Panc1 (cell line): Measurements from ENCODE around the gene NPAS2. TPM values are rescaled to one million over a fixed set of nuclear protein-coding genes. Genes with fewer than 3 reads are reported as not detected.

Experiments used
- ATAC-seq: fragments of 200-7000 bp; cut with Tn5 transposase; 2 replicates; pipeline ENCODE4 v1.9.1; 2020; ENCODE audit warnings: mild to moderate bottlenecking, moderate library complexity
- BruUV-seq: library from RNA; stranded (reverse); fragments of 400-500 nt; replicated peaks from 2 replicates; lab custom pipeline; 2021; lab: Mats Ljungman, UMichigan
- CTCF ChIA-PET: fragments of 300-600 bp; sonication (Branson Sonifier 250); formaldehyde crosslinking; loops from one replicate; lab custom pipeline; 2022; ENCODE audit warnings: antibody characterized with exemption; lab: Charles Lee
- POLR2A ChIA-PET: fragments of 300-600 bp; sonication (Branson Sonifier 250); formaldehyde crosslinking; loops from one replicate; lab custom pipeline; 2022; ENCODE audit warnings: antibody characterized with exemption; lab: Charles Lee
- DNase-seq: peaks from one replicate; pipeline ENCODE4 v3.0.0-alpha.2; 2010; ENCODE audit warnings: low read depth, low spot score
- H3K27ac ChIP-seq: 2 replicates; pipeline ENCODE4 v1.5.1; 2011; ENCODE audit warnings: mild to moderate bottlenecking, low read length, inconsistent platforms
- H3K27me3 ChIP-seq: fragments of 200-500 bp; sonication (Bioruptor generic); 2 replicates; pipeline ENCODE4 v1.6.0; 2014; ENCODE audit warnings: low read length, inconsistent platforms; ENCODE audit not compliant: control insufficient read depth, insufficient read depth
- H3K36me3 ChIP-seq: fragments of 200-500 bp; sonication (Bioruptor generic); 2 replicates; pipeline ENCODE4 v1.5.1; 2014; ENCODE audit warnings: inconsistent platforms, mild to moderate bottlenecking, low read length, moderate library complexity; ENCODE audit not compliant: control insufficient read depth, insufficient read depth
- H3K4me1 ChIP-seq: 2 replicates; pipeline ENCODE4 v1.5.1; 2011; ENCODE audit warnings: inconsistent platforms, mild to moderate bottlenecking, low read length, moderate library complexity; ENCODE audit not compliant: control insufficient read depth, insufficient read depth
- H3K4me3 ChIP-seq, 2 experiments: 2 replicates each; pipeline ENCODE4 v1.5.1; 2011 to 2012; ENCODE audit warnings: low read depth in 2 of 2, low read length in 2 of 2, mild to moderate bottlenecking in 2 of 2, inconsistent platforms in 1 of 2, moderate library complexity in 1 of 2
- H3K9me3 ChIP-seq: fragments of 200-500 bp; sonication (Bioruptor generic); 2 replicates; pipeline ENCODE4 v1.5.1; 2014; ENCODE audit warnings: low read depth, mild to moderate bottlenecking, inconsistent platforms, low read length, moderate library complexity; ENCODE audit not compliant: control insufficient read depth, insufficient read depth
- CTCF ChIP-seq: fragments of 450-650 bp; IDR thresholded peaks from 2 replicates; pipeline ENCODE4 v1.5.1; 2017; ENCODE audit warnings: mild to moderate bottlenecking
- POLR2AphosphoS5 ChIP-seq: IDR thresholded peaks from 2 replicates; pipeline ENCODE4 v1.6.1; 2012; ENCODE audit warnings: mild to moderate bottlenecking, low read depth, low read length, moderate library complexity
- REST ChIP-seq, 2 experiments: IDR thresholded peaks; 2 replicates each; pipeline ENCODE4 v1.6.1; 2011 to 2012; ENCODE audit warnings: low read depth in 2 of 2, control low read depth in 1 of 2, low read length in 1 of 2, mild to moderate bottlenecking in 1 of 2, moderate library complexity in 1 of 2; ENCODE audit not compliant: insufficient read depth in 1 of 2
- SIN3A ChIP-seq: IDR thresholded peaks from 2 replicates; pipeline ENCODE4 v1.6.1; 2012; ENCODE audit warnings: low read depth, mild to moderate bottlenecking, low read length, moderate library complexity, borderline replicate concordance; ENCODE audit not compliant: insufficient read depth
- TCF7L2 ChIP-seq: IDR thresholded peaks from 2 replicates; pipeline ENCODE4 v1.6.1; 2011; ENCODE audit warnings: mild to moderate bottlenecking, low read depth, low read length, inconsistent platforms
- in situ Hi-C: cut with HindIII; loops from 2 replicates; pipeline ENCODE4 v1.10.0; 2016; ENCODE audit warnings: low sequenced_read_pairs, low pct_unique_long_range_greater_than_20kb
- intact Hi-C: fragments of 100-400 bp; cut with micrococcal nuclease; formaldehyde crosslinking; loops from one replicate; pipeline ENCODE4 v1.10.0; 2022; ENCODE audit not compliant: unreplicated experiment
- total RNA-seq: library from RNA; stranded (reverse); gene quantifications from one replicate; pipeline ENCODE4 v1.2.1, GENCODE V29; 2021; ENCODE audit not compliant: unreplicated experiment

Gene NPAS2
- total RNA-seq, 1 experiment from 2014 or later: 72.8 TPM

GRCh38 chr2:100953406-100954043 is 133.6 kb downstream of the NPAS2 start:
- H3K9me3 ChIP-seq: no peaks in the 10 kb centered on the region
- CTCF ChIA-PET: no interaction called here
- H3K4me1 ChIP-seq: no peaks in the 10 kb centered on the region
- intact Hi-C loops: no loop called here
- in situ Hi-C loops: no loop called here
- no peak overlapping the region for H3K4me3 ChIP-seq
- no TSS peak for BruUV-seq
- DNase-seq (no peak), ATAC-seq (no peak)
- no peaks in the 10 kb centered on the region for H3K36me3 ChIP-seq
- H3K27ac ChIP-seq: no peak overlapping the region
- POLR2A ChIA-PET: no interaction called here
- TF ChIP-seq SIN3A (no peak), TCF7L2 (no peak), POLR2AphosphoS5 (no peak), CTCF (no peak), REST (IDR thresholded peaks at IDR 0.05; ENCODE audit: insufficient read depth in 1 of 2, low read depth in 2 of 2, low read length in 1 of 2) (no peak)
- H3K27me3 ChIP-seq: no peaks in the 10 kb centered on the region

DNA sequence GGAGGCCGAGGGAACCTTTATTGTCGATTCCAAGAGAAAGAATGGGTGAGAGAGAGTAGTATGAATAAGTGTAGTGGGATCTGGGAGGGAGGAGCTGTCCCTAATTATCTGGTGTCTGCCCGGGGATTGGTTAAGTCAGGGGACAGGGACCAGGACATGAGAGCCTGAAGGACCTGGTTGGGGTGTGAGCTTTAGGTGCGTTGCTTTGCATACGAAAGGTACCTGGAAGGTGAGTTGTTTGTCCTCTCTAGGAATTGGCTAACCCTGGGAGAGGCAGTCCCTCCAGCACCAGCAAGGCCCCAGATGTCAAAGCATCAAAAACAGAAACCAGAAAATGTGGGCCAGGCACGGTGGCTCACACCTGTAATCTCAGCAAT is 134.1 kb downstream of the NPAS2 start:
- H3K4me1 ChIP-seq: no peaks in the 10 kb centered on the region
- H3K36me3 ChIP-seq: no peaks in the 10 kb centered on the region
- CTCF ChIA-PET: no interaction called here
- no TSS peak for BruUV-seq
- H3K27ac ChIP-seq: no peak overlapping the region
- ATAC-seq: no peak
- DNase-seq: no peak
- POLR2A ChIA-PET: interaction anchor here (0.7 kb wide), 1 partner anchor 93 kb away, joined by 17 read pairs; no protein-coding TSS in a partner anchor
- no peak for TF ChIP-seq POLR2AphosphoS5
- TF ChIP-seq TCF7L2: no peak
- TF ChIP-seq CTCF: no peak
- no peak for TF ChIP-seq SIN3A
- no peak for TF ChIP-seq REST (IDR thresholded peaks at IDR 0.05; ENCODE audit: insufficient read depth in 1 of 2, low read depth in 2 of 2, low read length in 1 of 2)
- no peaks in the 10 kb centered on the region for H3K27me3 ChIP-seq
- in situ Hi-C loops: no loop called here
- H3K9me3 ChIP-seq: no peaks in the 10 kb centered on the region
- intact Hi-C loops: no loop called here
- no peak overlapping the region for H3K4me3 ChIP-seq
